Neural cell (in vitro differentiated cells): ENCODE measurements around the gene LGALS12.

ENCODE experiments used
- EZH2 ChIP-seq: fragments of 200-600, 300-800 bp; shearing (Covaris generic), sonication (generic); IDR thresholded peaks from 2 replicates; pipeline ENCODE4 v1.6.1; 2014; ENCODE audit warnings: antibody characterized with exemption, low read length, borderline replicate concordance, mild to moderate bottlenecking; ENCODE audit not compliant: insufficient read depth, poor library complexity, severe bottlenecking
- RAD21 ChIP-seq: fragments of 450-650 bp; conservative IDR thresholded peaks from 2 replicates; pipeline ENCODE4 v1.6.1; 2014; ENCODE audit warnings: antibody characterized with exemption, mild to moderate bottlenecking, moderate library complexity
- SMC3 ChIP-seq: fragments of 450-650 bp; conservative IDR thresholded peaks from 2 replicates; pipeline ENCODE4 v1.6.1; 2014; ENCODE audit warnings: antibody characterized with exemption, mild to moderate bottlenecking, moderate library complexity; ENCODE audit not compliant: poor library complexity
- TF ChIP-seq, protein P1 (sequence below): fragments of 450-650 bp; IDR thresholded peaks from 2 replicates; pipeline ENCODE4 v1.5.1; 2014; ENCODE audit warnings: antibody characterized with exemption, mild to moderate bottlenecking, moderate library complexity; ENCODE audit not compliant: poor library complexity, severe bottlenecking

DNA sequence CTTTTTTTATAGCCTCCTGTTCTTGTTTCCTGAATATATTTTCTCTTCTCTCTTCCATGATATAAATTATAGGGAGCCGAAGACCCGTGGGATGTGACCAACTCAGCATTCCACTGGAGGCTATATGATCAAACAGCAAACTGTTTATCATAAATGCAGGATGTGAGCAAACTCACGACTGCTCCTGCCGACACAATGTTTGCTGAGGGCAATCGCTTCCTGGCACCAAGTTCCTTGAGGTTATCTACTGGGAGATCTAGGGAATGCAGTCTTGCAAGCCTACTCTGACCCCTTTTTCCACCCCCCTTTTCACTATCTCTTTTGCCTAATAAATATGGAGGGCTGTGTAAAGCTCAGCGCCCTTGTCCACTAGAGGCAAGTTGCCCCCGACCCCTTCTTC, 17.3 kb downstream of the LGALS12 start:
- TF ChIP-seq, protein P1, sequence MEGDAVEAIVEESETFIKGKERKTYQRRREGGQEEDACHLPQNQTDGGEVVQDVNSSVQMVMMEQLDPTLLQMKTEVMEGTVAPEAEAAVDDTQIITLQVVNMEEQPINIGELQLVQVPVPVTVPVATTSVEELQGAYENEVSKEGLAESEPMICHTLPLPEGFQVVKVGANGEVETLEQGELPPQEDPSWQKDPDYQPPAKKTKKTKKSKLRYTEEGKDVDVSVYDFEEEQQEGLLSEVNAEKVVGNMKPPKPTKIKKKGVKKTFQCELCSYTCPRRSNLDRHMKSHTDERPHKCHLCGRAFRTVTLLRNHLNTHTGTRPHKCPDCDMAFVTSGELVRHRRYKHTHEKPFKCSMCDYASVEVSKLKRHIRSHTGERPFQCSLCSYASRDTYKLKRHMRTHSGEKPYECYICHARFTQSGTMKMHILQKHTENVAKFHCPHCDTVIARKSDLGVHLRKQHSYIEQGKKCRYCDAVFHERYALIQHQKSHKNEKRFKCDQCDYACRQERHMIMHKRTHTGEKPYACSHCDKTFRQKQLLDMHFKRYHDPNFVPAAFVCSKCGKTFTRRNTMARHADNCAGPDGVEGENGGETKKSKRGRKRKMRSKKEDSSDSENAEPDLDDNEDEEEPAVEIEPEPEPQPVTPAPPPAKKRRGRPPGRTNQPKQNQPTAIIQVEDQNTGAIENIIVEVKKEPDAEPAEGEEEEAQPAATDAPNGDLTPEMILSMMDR: no peak
- TF ChIP-seq RAD21 (no peak), EZH2 (no peak), SMC3 (no peak)
